HG03196 (cell line): ENCODE data around the gene STOX2.

Source experiments
- ATAC-seq: cut with Tn5 transposase; IDR thresholded peaks from one replicate; pipeline ENCODE4 v1.9.1; 2021; ENCODE audit not compliant: unreplicated experiment

STOX2 gene, protein sequence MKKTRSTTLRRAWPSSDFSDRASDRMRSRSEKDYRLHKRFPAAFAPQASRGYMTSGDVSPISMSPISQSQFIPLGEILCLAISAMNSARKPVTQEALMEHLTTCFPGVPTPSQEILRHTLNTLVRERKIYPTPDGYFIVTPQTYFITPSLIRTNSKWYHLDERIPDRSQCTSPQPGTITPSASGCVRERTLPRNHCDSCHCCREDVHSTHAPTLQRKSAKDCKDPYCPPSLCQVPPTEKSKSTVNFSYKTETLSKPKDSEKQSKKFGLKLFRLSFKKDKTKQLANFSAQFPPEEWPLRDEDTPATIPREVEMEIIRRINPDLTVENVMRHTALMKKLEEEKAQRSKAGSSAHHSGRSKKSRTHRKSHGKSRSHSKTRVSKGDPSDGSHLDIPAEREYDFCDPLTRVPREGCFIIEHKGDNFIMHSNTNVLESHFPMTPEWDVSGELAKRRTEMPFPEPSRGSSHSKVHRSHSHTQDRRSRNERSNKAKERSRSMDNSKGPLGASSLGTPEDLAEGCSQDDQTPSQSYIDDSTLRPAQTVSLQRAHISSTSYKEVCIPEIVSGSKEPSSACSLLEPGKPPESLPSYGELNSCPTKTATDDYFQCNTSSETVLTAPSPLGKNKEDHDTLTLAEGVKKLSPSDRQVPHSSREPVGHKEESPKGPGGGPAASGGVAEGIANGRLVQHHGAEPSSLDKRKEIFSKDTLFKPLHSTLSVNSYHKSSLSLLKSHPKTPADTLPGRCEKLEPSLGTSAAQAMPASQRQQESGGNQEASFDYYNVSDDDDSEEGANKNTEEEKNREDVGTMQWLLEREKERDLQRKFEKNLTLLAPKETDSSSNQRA (N-terminal part only)

DNA sequence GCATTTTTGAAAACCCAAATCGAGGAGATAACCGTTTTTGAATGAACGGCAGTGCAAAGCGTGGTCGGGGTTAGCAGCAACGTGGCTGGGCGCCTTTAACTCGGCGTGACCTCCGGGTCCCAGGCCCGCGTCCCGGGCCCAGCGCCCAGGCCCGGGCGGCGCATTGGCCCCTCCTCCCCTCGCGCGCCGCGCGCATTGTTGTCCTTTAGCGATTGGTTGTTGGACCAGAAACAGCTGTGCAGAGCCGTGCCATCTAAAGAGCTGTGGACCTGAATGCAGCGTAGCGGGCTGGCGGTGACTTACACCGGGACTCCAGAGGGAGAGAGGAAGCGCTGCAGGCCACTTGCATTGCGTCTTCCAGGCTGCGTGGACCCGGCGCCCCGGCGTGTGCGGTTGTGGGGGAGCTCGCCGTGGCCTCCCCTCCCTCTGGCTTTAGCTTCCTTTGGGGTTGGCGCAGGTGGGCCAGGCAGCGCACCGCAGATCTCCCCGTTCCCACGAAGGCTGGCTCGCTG, at the start of gene STOX2:
TSS of gene STOX2 (plus strand) at position 227 of the 512 bp plus-strand sequence. CDS start 1,484 bp downstream, outside the sequence.
- ATAC-seq, result no peak

DNA sequence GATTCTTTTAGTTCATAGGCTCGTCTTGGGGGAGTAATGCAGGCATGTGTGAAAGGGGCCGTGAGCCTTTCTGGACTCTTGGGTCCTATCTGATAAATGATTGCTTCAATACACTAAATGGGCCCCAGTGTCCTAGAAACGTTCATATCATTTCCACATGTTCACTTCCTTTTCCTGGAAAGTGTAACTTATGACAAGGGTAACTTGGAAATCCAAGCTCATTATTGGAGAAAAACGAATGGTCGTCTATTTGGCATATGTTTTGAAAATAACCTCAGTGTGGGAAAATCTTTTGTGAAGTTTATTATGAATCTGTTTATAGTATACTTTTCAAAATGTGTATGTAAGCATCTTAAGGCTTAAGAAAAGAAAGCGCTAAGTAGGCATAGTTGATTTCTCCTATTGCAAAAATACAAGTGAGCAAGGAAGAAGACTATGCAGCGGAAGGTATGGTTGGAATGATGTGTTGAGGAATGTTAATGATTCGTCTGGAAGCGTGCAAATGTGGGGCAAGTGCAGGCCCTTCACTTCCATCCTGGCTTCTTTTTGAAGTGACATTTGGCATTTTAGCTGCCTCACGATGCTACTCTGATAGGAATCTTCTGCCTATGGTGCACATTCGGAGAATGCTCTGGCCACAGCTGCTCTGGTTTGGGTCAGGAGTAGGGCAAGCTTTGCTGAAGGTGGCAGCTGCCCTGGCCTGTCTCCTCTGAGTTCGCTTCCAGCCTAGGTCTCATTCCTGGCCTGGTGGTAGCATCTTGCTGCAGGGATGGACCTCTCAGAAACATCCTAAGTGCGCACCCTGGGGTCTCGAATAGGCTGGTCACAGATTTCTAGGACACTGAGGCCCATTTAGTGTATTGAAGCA, 49.5 kb upstream of the STOX2 start:
- ATAC-seq, result no peak

DNA sequence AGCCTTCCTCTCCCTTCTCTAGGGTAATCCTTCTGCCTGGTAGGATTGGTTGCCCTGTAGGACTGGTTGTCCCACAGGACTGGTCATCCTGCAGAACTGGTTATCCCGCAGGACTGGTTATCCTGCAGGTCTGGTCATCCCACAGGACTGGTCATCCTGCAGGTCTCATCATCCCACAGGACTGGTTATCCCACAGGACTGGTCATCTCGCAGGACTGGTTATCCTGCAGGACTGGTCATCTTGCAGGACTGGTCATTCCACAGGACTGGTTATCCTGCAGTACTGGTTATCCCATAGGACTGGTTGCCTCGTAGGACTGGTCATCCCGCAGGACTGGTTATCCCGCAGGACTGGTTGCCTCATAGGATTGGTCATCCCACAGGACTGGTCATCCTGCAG, 48.1 kb upstream of the STOX2 start:
- no peak for ATAC-seq

- ATAC-seq, result no peak
Measured at GRCh38 chr4:183858011-183858615, 47.0 kb upstream of the STOX2 start.

DNA sequence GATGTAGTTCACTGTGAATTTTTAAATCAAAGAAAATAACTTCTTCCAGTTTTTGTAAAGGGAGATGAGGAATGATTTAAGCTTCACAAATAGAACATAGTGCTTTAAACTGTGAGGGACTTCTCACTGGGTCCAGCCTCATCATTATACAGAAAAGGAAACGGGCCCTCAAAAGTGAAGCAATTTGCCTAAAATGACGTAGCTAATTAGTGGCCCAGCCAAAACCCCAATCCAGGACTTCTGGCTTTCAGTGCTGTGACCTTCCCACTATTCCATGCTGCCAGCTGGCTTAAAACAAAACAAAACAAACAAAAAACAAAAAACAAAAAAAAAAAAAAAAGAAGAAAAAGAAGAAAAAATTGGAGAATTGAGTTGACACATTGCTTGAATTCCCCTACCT, 45.0 kb upstream of the STOX2 start:
- ATAC-seq, result no peak

- ATAC-seq, result no peak
Measured at GRCh38 chr4:183860731-183861130, 44.4 kb upstream of the STOX2 start.

DNA sequence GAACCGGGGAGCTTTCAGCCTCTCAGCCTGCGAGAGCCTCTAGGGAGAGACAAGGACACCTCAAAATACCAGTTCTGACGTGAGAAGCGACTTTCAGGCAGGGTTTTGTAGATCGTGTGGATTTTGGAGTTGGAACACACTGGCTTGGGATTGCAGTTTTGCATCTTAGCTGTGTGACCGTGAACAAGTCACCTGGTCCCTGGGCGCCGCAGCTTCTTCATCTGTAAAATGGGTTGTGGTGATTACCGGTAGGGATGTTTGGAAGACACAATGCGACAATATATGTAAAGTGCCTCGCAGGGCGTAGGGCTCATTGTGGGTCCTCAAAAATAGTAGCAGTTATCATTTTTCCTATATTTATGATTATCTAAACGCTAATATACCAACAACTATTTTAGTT, 43.7 kb upstream of the STOX2 start:
- ATAC-seq, result no peak

DNA sequence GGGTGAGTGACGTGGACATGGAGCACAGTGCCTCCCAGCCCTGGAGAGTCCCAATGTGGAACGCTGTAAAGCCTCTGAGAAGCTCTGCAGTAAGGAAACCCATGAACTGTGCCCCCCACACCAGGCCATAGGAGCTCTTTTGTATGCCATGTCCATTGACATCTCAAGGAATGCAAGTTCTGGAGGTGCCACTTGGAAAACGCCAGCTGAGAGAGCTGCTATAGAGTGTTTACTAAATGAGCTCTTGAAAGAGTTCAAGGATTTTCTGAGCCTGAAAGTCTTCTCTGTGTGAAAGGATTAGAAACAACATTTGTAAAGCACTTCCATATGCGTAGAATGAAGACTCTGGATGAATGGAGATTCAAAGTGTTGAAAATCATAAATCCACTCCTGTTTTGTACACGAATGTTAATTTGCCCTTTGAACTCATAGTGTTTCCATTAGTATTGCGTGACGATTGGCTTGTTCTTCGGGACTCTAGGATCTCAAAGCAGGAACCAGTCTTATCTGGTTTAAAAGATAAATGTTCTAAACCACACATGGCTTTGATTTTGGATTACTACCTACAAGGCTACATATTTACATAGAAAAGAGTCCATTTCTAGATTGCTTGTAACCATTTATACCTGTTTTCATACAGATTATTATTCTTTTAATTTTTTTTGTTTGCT, 41.8 kb upstream of the STOX2 start:
- no peak for ATAC-seq

- no peak for ATAC-seq
Measured at GRCh38 chr4:183867247-183867646, 37.9 kb upstream of the STOX2 start.

- ATAC-seq, result no peak
Measured at GRCh38 chr4:183870997-183871396, 34.1 kb upstream of the STOX2 start.

GRCh38 chr4:183871581-183871980, 33.5 kb upstream of the STOX2 start:
- no peak for ATAC-seq

- ATAC-seq, result no peak
Measured at GRCh38 chr4:183872531-183872930, 32.6 kb upstream of the STOX2 start.

GRCh38 chr4:183873409-183874185, 31.5 kb upstream of the STOX2 start:
- ATAC-seq, result no peak

- no peak for ATAC-seq
Measured at GRCh38 chr4:183875251-183875825, 29.8 kb upstream of the STOX2 start.

DNA sequence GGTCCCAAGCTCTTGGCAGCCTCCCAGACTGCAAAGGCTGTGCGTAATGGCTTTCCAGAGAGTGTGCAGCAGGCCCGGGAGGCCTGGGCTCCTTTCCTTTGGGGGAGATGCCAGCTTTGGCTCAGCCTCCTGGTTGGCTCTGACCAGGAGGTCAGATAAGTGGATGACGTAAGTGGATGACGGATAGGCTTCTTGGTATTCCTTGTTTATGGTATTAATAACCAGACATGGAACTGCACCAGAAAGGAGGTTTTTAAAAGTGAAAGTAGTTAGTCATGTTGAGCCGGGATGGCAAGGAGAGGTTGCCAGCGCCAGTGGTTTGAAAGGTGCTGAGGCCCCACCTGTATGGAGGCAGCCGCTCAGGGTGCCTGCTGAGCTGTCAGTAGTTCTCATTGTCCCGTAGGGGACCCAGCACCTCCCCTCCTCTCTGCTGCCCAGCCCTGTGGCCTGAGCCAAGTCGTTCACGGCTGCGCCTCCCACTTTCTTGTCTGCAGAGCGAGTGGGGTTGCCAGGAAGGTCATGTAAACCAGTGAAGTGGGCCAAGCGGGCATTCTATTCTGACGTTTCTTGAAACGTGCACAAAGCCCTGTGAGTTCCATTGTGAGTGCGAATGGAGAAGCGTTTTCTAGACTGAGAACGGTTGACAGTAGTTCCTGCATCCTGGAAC, 28.7 kb upstream of the STOX2 start:
- ATAC-seq, result no peak

GRCh38 chr4:183878251-183878970, 26.7 kb upstream of the STOX2 start:
- no peak for ATAC-seq

DNA sequence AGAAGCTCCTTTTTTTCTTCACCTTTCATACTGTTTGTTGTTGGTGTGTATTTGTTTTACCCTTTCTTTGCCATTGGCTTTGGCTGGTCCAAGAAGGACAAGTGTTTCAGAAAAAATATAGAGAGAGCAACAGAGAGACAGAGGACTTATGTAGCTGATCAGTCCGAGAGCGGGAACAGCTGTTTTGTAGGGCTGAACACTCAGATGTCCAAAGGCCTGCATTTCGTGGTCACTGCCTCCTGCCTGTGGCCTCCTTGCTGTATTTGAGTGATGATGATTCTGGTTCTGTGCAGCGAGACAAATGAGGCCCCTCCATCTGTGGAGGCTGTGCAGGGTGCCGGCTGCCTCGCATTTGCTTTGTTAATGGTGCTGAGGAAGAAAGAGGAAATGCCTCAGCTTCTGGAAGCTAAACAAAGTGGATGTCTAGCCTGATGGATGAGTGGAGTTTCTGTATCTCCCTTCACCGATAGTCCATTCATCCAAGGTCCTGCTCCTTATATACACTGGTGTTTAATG, 19.8 kb upstream of the STOX2 start:
- ATAC-seq, result no peak
